ENCODE results near the gene CLDN4.

GRCh38 chr7:73870041-73870492 lies 39.3 kb downstream of the CLDN4 start:
- no peak for TF ChIP-seq CTCF (IDR thresholded peaks at IDR 0.05; ENCODE audit: borderline replicate concordance, extremely low read depth, low read length, poor library complexity, severe bottlenecking)
- no peak for TF ChIP-seq EZH2 (IDR thresholded peaks at IDR 0.05; ENCODE audit: borderline replicate concordance, low read depth, low read length, severe bottlenecking)

All from DND-41 (cell line).